ENCODE results near the gene ARHGAP18.

The ARHGAP18 gene

GRCh38 chr6:129653229-129653628, 56.7 kb downstream of the ARHGAP18 start:
- Histone ChIP-seq H3K4me3 (ENCODE audit: low read depth, low read length) (no peak overlapping the region), H3K4me1 (ENCODE audit: control insufficient read depth, insufficient read depth, low read length) (no peaks in the 10 kb centered on the region), H3K9me3 (ENCODE audit: control insufficient read depth, insufficient read depth, low read depth, low read length) (no peaks in the 10 kb centered on the region), H3K36me3 (ENCODE audit: control insufficient read depth in 2 of 2, insufficient read depth in 1 of 2, low read length in 2 of 2) (no peaks in the 10 kb centered on the region), H3K27ac (ENCODE audit: extremely low read depth, low read depth, low read length) (no peak overlapping the region)
- POLR2A ChIA-PET: no interaction called here
- no peak for TF ChIP-seq ZSCAN4 (tag by site-specific recombination; IDR thresholded peaks at IDR 0.05)
- TF ChIP-seq ZNF501 (tag by site-specific recombination; IDR thresholded peaks at IDR 0.05): no peak
- TF ChIP-seq ZBTB11 (tag by site-specific recombination; conservative IDR thresholded peaks at IDR 0.05; ENCODE audit: low read depth): no peak
- no peak for TF ChIP-seq ZNF248 (tag by site-specific recombination; IDR thresholded peaks at IDR 0.05)
- CTCF ChIA-PET: interaction anchor here (0.6 to 2.4 kb wide), 2 partner anchors 55 to 127 kb away, joined by 3 to 16 read pairs; no protein-coding TSS in a partner anchor

- no peak overlapping the region for H3K27ac ChIP-seq (ENCODE audit: extremely low read depth, low read depth, low read length)
- no peak for TF ChIP-seq ZNF202 (tag by site-specific recombination; IDR thresholded peaks at IDR 0.05; ENCODE audit: borderline replicate concordance)
- TF ChIP-seq ZNF114 (tag by site-specific recombination; IDR thresholded peaks at IDR 0.05): no peak
- no peak for TF ChIP-seq BCL6B (tag by site-specific recombination; IDR thresholded peaks at IDR 0.05)
- no peak for TF ChIP-seq ZNF692 (tag by site-specific recombination; IDR thresholded peaks at IDR 0.05)
- no peak for TF ChIP-seq MEIS1 (CRISPR knock-in tag; IDR thresholded peaks at IDR 0.05; ENCODE audit: borderline replicate concordance)
- no peak for TF ChIP-seq ZNF580 (tag by site-specific recombination; IDR thresholded peaks at IDR 0.05)
- TF ChIP-seq ZNF175 (tag by site-specific recombination; IDR thresholded peaks at IDR 0.05): no peak
- TF ChIP-seq ZNF48 (tag by site-specific recombination; IDR thresholded peaks at IDR 0.05): no peak
- TF ChIP-seq KLF1 (tag by site-specific recombination; IDR thresholded peaks at IDR 0.05): no peak
- no peak for TF ChIP-seq ZNF530 (tag by site-specific recombination; IDR thresholded peaks at IDR 0.05; ENCODE audit: low read depth)
- no peak for TF ChIP-seq ZNF248 (tag by site-specific recombination; IDR thresholded peaks at IDR 0.05)
- no peak for TF ChIP-seq ZNF600 (tag by site-specific recombination; IDR thresholded peaks at IDR 0.05)
- TF ChIP-seq ZNF112 (tag by site-specific recombination; IDR thresholded peaks at IDR 0.05): no peak
- no peak for TF ChIP-seq ZNF837 (tag by site-specific recombination; IDR thresholded peaks at IDR 0.05)
- TF ChIP-seq HIC1 (tag by site-specific recombination; IDR thresholded peaks at IDR 0.05): no peak
- no peaks in the 10 kb centered on the region for H3K4me1 ChIP-seq (ENCODE audit: control insufficient read depth, insufficient read depth, low read length)
- H3K36me3 ChIP-seq (ENCODE audit: control insufficient read depth in 2 of 2, insufficient read depth in 1 of 2, low read length in 2 of 2): no peaks in the 10 kb centered on the region
- POLR2A ChIA-PET: no interaction called here
- H3K9me3 ChIP-seq (ENCODE audit: control insufficient read depth, insufficient read depth, low read depth, low read length): no peaks in the 10 kb centered on the region
- CTCF ChIA-PET: no interaction called here
- no peak overlapping the region for H3K4me3 ChIP-seq (ENCODE audit: low read depth, low read length)
Observed at GRCh38 chr6:129651291-129651691, 58.7 kb downstream of the ARHGAP18 start.
